ENCODE results near the gene ZNF345.

Gene ZNF345
- 7.7 to 11.4 (median 8.3) reads per million in 3 donors for total RNA-seq

DNA sequence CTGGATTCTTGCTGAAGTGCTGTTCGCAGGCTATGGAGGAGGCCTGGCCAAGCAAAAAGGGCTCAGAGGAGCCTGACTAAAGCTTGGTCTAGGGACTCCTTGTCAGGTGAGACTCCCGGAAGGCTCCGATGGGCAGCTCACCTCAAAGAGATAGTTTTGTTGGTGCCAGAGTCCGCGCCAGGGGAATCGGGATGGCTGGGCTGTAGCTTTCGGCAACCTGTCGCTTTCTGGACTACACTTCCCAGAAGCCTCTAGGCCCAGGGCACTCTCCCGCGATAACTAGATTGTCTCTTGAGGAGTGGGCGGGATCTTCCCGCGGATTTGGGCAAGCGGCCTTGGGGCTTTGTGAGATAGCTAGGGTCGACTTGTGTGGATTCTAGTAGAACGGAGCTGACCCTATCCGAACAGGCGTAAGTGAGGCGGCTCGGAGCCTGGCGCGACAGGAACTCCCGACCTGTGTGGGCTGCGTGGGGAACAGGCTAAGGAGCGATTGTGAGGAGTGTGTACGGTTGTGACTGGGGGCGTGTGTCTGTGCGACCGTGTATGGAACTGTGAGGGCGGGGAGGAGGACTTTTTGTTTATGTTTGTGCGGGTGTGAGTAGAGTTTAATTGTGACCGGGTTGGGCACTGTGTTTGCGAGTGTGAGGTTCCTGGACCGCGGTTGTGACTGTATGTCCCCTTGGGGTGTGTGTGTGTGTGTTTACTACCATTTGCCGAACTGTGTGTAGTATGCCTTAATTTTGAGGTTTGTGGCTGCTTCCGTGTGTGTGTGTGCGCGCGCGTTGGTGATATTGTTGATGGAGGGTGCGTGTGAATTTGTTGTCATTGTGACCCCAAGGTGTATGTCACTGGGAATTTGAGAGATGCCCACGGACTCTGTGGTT is at the start of gene ZNF345:
Gene ZNF345, plus strand, starts transcription at position 318 of the 884 bp plus-strand sequence. CDS start 25,955 bp downstream, outside the sequence.
- Histone ChIP-seq H3K27ac (ENCODE audit: insufficient read depth, low read length, poor library complexity, severe bottlenecking) (peak within 1 kb of the TSS; percentile 84), H3K36me3 (ENCODE audit: control insufficient read depth, insufficient read depth, low read length) (peaks cover 12% of the 10 kb centered on the region), H3K4me1 (ENCODE audit: control insufficient read depth, insufficient read depth, low read length, poor library complexity, severe bottlenecking) (peaks cover 7% of the 10 kb centered on the region), H3K9me3 (ENCODE audit: control insufficient read depth, low read length) (peaks cover 2% of the 10 kb centered on the region), H3K4me3 (ENCODE audit: insufficient read depth, low read depth, low read length, poor library complexity, severe bottlenecking) (peak within 1 kb of the TSS; percentile 85), H3K27me3 (replicated peaks; ENCODE audit: control insufficient read depth, insufficient read depth, low read length, poor library complexity, severe bottlenecking) (no peaks in the 10 kb centered on the region)
- peak; percentile 62 to 81 (median 80) for DNase-seq

DNA sequence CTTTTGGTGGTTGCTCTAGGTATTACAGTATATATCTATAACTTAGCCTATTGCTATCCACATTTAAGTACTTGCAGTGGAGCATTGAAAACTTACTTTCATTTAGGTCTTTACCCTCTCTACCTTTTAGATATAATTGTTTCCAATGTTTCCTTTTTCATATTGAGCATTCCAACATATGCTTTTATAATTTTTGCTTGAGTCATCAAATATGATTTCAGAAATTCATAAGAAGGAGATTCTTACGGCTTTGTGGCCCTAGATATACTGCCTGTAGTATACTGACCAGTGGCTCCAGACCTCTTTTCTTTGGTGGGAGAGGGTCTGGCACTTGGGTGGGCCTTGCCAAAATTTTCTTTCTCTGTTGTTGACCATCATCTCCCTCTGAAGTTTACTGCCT is 45.3 kb upstream of the ZNF345 start:
- H3K9me3 ChIP-seq (ENCODE audit: control insufficient read depth, low read length), result peaks cover 26% of the 10 kb centered on the region
- no peak overlapping the region for H3K27ac ChIP-seq (ENCODE audit: insufficient read depth, low read length, poor library complexity, severe bottlenecking)

DNA sequence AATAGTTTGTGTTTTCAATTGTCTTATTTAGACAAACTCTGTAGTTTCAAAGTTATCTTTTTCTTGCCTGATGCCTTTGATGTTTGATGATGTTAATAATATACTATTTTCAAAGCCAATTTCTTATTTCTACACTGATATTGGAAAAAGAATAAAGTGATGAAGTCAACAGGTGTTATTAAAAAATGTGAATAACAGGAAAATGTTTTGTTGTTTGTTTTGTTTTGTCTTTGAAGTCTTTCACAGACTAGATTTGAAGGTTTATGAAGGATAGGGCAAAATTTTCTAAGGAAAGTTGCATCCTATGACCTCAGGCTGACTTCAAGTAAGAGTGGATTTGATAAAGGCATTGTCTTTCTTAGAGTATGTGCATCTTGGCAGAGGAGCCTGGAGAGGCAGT is 43.6 kb upstream of the ZNF345 start:
- Histone ChIP-seq H3K9me3 (ENCODE audit: control insufficient read depth, low read length) (peaks cover 33% of the 10 kb centered on the region), H3K4me1 (ENCODE audit: control insufficient read depth, insufficient read depth, low read length, poor library complexity, severe bottlenecking) (no peaks in the 10 kb centered on the region), H3K27ac (ENCODE audit: insufficient read depth, low read length, poor library complexity, severe bottlenecking) (no peak overlapping the region), H3K36me3 (ENCODE audit: control insufficient read depth, insufficient read depth, low read length) (peaks cover 32% of the 10 kb centered on the region), H3K4me3 (ENCODE audit: insufficient read depth, low read depth, low read length, poor library complexity, severe bottlenecking) (no peak overlapping the region), H3K27me3 (replicated peaks; ENCODE audit: control insufficient read depth, insufficient read depth, low read length, poor library complexity, severe bottlenecking) (no peaks in the 10 kb centered on the region)
- no peak for DNase-seq

More for the DNA sequence above, 45.3 kb upstream of the ZNF345 start:
- Histone ChIP-seq H3K4me3 (ENCODE audit: insufficient read depth, low read depth, low read length, poor library complexity, severe bottlenecking) (no peak overlapping the region), H3K36me3 (ENCODE audit: control insufficient read depth, insufficient read depth, low read length) (peaks cover 32% of the 10 kb centered on the region), H3K4me1 (ENCODE audit: control insufficient read depth, insufficient read depth, low read length, poor library complexity, severe bottlenecking) (no peaks in the 10 kb centered on the region), H3K27me3 (replicated peaks; ENCODE audit: control insufficient read depth, insufficient read depth, low read length, poor library complexity, severe bottlenecking) (no peaks in the 10 kb centered on the region)
- no peak for DNase-seq

DNA sequence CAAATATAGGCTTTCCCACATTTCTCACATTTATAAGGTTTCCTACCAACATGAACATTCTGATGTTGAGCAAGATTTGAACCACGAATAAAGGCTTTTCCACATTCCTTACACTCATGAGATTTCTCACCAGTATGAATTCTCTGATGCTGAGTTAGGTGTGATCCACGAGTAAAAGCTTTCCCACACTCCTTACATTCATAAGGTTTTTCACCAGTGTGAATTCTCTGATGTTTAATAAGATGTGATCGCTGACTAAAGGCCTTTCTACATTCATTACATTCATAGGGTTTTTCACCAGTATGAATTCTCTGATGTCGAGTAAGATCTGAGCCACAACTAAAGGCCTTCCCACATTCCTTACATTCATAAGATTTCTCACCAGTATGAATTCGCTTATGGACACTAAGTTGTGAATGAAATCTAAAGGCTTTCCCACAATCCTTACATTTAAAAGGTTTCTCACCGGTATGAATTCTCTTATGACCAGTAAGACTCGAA is 31.5 kb upstream of the ZNF345 start:
- no peak for DNase-seq
- Histone ChIP-seq H3K27ac (ENCODE audit: insufficient read depth, low read length, poor library complexity, severe bottlenecking) (no peak overlapping the region), H3K9me3 (ENCODE audit: control insufficient read depth, low read length) (peaks cover 66% of the 10 kb centered on the region), H3K4me3 (ENCODE audit: insufficient read depth, low read depth, low read length, poor library complexity, severe bottlenecking) (no peak overlapping the region), H3K27me3 (replicated peaks; ENCODE audit: control insufficient read depth, insufficient read depth, low read length, poor library complexity, severe bottlenecking) (no peaks in the 10 kb centered on the region), H3K4me1 (ENCODE audit: control insufficient read depth, insufficient read depth, low read length, poor library complexity, severe bottlenecking) (no peaks in the 10 kb centered on the region), H3K36me3 (ENCODE audit: control insufficient read depth, insufficient read depth, low read length) (peaks cover 42% of the 10 kb centered on the region)

DNA sequence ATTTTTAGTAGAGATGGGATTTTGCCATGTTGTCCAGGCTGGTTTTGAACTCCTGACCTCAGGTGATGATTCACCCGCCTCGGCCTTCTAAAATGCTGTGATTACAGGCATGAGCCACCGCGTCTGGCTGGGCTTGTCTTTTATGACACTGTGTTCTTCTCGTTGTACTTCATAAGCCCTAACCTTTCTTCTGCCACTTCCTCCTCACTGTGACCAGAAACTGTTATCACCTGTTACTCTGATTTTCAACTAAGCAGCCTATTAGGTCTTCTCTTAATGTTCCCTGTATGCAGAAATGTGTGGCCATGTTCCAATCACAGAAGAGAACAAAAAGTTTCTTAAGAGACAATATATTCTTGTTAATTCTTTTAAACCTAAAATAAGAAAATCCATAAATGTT is 28.9 kb upstream of the ZNF345 start:
- H3K4me3 ChIP-seq (ENCODE audit: insufficient read depth, low read depth, low read length, poor library complexity, severe bottlenecking), result no peak overlapping the region
- DNase-seq, result no peak
- H3K36me3 ChIP-seq (ENCODE audit: control insufficient read depth, insufficient read depth, low read length), result peaks cover 50% of the 10 kb centered on the region
- H3K27me3 ChIP-seq (replicated peaks; ENCODE audit: control insufficient read depth, insufficient read depth, low read length, poor library complexity, severe bottlenecking), result no peaks in the 10 kb centered on the region
- H3K4me1 ChIP-seq (ENCODE audit: control insufficient read depth, insufficient read depth, low read length, poor library complexity, severe bottlenecking), result no peaks in the 10 kb centered on the region
- peaks cover 67% of the 10 kb centered on the region for H3K9me3 ChIP-seq (ENCODE audit: control insufficient read depth, low read length)
- H3K27ac ChIP-seq (ENCODE audit: insufficient read depth, low read length, poor library complexity, severe bottlenecking), result no peak overlapping the region

DNA sequence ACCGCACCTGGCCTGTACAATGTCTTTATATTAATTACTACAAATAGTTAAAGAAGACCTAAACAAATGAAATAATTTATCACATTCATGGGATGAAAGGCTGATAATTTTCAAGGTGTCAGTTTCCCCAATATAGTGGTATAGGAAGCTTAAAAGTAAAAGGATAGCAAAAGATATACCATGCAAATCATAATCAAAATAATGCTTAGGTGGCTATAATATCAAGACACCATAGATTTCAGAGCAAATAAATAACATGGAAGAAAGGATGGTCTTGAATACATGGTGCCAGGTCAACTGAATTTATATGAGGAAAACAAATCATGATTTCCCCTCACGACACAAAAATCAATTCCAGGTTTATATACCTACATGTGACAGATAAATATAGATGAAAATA is 17.2 kb upstream of the ZNF345 start:
- Histone ChIP-seq H3K4me1 (ENCODE audit: control insufficient read depth, insufficient read depth, low read length, poor library complexity, severe bottlenecking) (peaks cover 4% of the 10 kb centered on the region), H3K36me3 (ENCODE audit: control insufficient read depth, insufficient read depth, low read length) (peaks cover 31% of the 10 kb centered on the region), H3K27me3 (replicated peaks; ENCODE audit: control insufficient read depth, insufficient read depth, low read length, poor library complexity, severe bottlenecking) (no peaks in the 10 kb centered on the region), H3K4me3 (ENCODE audit: insufficient read depth, low read depth, low read length, poor library complexity, severe bottlenecking) (no peak overlapping the region), H3K27ac (ENCODE audit: insufficient read depth, low read length, poor library complexity, severe bottlenecking) (no peak overlapping the region), H3K9me3 (ENCODE audit: control insufficient read depth, low read length) (peaks cover 26% of the 10 kb centered on the region)
- DNase-seq, result no peak

DNA sequence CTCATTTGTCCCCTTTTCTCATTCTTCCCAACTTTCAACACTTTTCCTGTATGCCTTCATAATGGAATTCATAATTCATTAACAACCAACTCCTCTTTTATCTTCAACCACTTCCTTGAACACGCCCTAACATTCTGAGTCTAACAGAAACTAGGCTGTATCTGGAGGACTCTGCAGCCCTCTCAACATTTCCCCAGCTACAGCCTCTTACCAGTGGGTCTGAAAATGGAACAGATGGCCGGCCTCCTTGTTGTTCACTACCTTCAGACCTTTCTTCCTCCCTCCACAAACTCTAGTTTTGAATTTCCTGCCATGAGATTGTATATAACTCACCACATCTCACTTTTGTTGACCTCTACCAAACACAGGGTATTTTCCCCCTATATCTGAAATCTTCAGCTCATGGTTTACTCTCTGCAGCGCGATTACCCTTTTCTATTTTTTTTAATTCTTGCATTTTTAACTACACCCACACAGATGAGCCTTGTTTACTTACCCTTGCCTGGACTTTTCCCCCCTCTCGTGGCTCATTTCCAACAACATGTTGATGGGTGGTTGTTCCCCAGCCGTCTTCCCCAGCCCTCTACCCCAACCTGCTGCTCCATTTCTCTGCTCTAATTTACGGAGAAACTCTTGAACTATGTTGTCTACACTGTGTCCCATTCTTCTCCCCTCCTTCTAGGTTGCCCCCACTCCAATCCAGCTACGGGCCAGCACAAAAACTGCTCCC is 13.3 kb upstream of the ZNF345 start:
- peaks cover 4% of the 10 kb centered on the region for H3K4me1 ChIP-seq (ENCODE audit: control insufficient read depth, insufficient read depth, low read length, poor library complexity, severe bottlenecking)
- no peak for DNase-seq
- peak overlapping the region; percentile 76 for H3K27ac ChIP-seq (ENCODE audit: insufficient read depth, low read length, poor library complexity, severe bottlenecking)
- H3K36me3 ChIP-seq (ENCODE audit: control insufficient read depth, insufficient read depth, low read length), result peaks cover 16% of the 10 kb centered on the region
- H3K27me3 ChIP-seq (replicated peaks; ENCODE audit: control insufficient read depth, insufficient read depth, low read length, poor library complexity, severe bottlenecking), result no peaks in the 10 kb centered on the region
- peak overlapping the region; percentile 78 for H3K4me3 ChIP-seq (ENCODE audit: insufficient read depth, low read depth, low read length, poor library complexity, severe bottlenecking)
- H3K9me3 ChIP-seq (ENCODE audit: control insufficient read depth, low read length), result peaks cover 3% of the 10 kb centered on the region

DNA sequence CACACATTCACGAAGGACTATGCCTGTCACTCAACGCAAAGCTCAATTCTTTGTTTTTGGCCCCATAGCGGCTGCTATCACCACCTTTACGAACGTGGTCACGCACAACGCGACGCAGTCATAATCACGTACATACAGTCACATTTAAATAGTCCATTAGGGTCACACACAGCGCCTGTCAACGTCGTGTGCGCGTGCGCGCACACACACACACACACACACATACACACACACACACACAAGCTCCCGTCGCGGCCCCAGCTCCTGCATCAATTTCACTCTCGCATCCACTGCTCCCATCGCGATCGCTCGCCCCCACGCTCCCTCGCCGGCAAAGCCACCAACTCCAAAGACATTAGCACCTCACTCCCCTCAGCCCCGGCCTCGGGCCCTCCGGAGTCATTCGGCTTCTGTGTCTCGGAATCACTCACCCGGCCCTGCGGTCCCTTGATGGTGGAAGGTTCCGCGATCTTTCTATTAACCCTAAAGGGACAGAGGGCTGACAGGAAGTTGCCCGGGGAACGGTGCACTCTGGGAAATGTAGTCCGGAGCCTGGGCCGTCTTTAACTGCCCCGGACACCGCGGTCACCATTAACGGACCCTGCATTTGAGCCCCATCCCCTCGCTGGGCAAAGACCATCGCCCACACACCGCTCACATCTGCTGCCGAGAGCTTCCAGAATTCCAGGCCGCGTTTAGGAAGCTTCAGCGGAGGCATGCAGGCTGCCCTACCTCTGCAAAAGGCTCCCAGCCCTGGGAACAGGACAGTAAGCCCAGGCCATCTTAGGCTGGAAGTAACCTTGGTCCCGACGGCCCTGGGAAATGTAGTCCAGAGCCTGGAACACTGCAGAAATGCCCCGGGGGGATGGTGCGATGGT is 12.5 kb upstream of the ZNF345 start, which contains the start of gene ZNF790:
Gene ZNF790, minus strand, starts transcription at position 482 of the 878 bp plus-strand sequence. CDS start 12,768 bp downstream, outside the sequence.
- Histone ChIP-seq H3K36me3 (ENCODE audit: control insufficient read depth, insufficient read depth, low read length) (peaks cover 10% of the 10 kb centered on the region), H3K4me3 (ENCODE audit: insufficient read depth, low read depth, low read length, poor library complexity, severe bottlenecking) (peak within 1 kb of the TSS; percentile 78), H3K27me3 (replicated peaks; ENCODE audit: control insufficient read depth, insufficient read depth, low read length, poor library complexity, severe bottlenecking) (no peaks in the 10 kb centered on the region), H3K4me1 (ENCODE audit: control insufficient read depth, insufficient read depth, low read length, poor library complexity, severe bottlenecking) (peaks cover 4% of the 10 kb centered on the region), H3K9me3 (ENCODE audit: control insufficient read depth, low read length) (no peaks in the 10 kb centered on the region), H3K27ac (ENCODE audit: insufficient read depth, low read length, poor library complexity, severe bottlenecking) (peak within 1 kb of the TSS; percentile 76)
- DNase-seq, result peak; percentile 63 to 78 (median 76)

DNA sequence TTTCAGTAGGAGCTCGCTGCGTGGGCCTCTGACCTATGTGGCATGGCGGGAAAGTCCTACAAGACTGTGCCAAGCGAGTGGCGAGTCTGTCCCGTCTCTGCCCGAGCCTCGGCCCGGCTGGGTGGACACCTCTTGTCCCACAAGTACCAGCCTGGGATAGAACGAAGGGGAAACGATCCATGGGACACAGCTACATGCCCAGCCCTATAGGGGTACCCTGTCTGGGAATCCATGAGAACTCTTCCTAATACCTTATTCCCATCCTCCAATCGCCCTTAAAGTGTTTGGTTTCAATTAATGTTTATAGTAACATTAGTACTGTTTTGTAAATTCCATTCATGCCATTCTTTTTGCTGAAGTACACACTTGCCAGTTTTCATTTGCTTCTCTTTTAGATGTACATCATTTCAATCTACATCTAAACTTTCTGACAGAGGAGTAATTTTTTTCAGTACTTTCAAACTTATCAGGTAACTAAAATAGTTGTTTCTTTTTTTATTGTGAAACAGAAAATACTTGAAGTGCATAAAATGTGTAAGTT is 11.8 kb upstream of the ZNF345 start:
- Histone ChIP-seq H3K27me3 (replicated peaks; ENCODE audit: control insufficient read depth, insufficient read depth, low read length, poor library complexity, severe bottlenecking) (no peaks in the 10 kb centered on the region), H3K27ac (ENCODE audit: insufficient read depth, low read length, poor library complexity, severe bottlenecking) (peak overlapping the region; percentile 76), H3K4me3 (ENCODE audit: insufficient read depth, low read depth, low read length, poor library complexity, severe bottlenecking) (peak overlapping the region; percentile 78), H3K36me3 (ENCODE audit: control insufficient read depth, insufficient read depth, low read length) (peaks cover 5% of the 10 kb centered on the region), H3K9me3 (ENCODE audit: control insufficient read depth, low read length) (no peaks in the 10 kb centered on the region), H3K4me1 (ENCODE audit: control insufficient read depth, insufficient read depth, low read length, poor library complexity, severe bottlenecking) (peaks cover 4% of the 10 kb centered on the region)
- no peak for DNase-seq
